Left cardiac atrium (tissue), 4 donors: Measurements from ENCODE around the gene FHAD1. TPM values are rescaled to one million over a fixed set of nuclear protein-coding genes. Genes with fewer than 3 reads are reported as not detected.

Source experiments
- ATAC-seq, 2 donors: fragments of 200-7000 bp; cut with Tn5 transposase; one replicate each; pipeline ENCODE4 v1.9.1; 2020; ENCODE audit warnings: mild to moderate bottlenecking in 2 of 2, moderate library complexity in 2 of 2
- DNase-seq: peaks from one replicate; pipeline ENCODE4 v3.0.0-alpha.2; 2020
- intact Hi-C, 2 donors: fragments of 100-400 bp; cut with DNase I; formaldehyde crosslinking; loops; one replicate each; pipeline versions ENCODE4 v1.14.1 to v1.15.1; 2022 to 2023
- total RNA-seq, 2 donors: library from RNA; stranded (reverse); fragmentation: NEBNext Ultra II Directional; extraction: Animal tissue kit (Norgen Biotek cat#: 25700); gene quantifications; one replicate each; pipeline ENCODE4 v1.2.1, GENCODE V29; 2021
- donor health status: DM: no; HTN: yes; CAD: no.
- donor health status: DM: no; HTN: yes; CAD: no; lungs with severe emphysema.
- donor health status: DM: yes; HTN: yes; CAD: no.
- donor health status: Dilated cardiomyopathy.

The FHAD1 gene
- total RNA-seq, 2 donors from 2014 or later = 0.47 TPM; not detected in 1

- intact Hi-C loops = no loop called here
Measured at GRCh38 chr1:15243275-15244043, 3.6 kb upstream of the FHAD1 start.

GRCh38 chr1:15244813-15245212, 2.2 kb upstream of the FHAD1 start:
- ATAC-seq (no peak), DNase-seq (no peak)
- intact Hi-C loops = no loop called here

More at GRCh38 chr1:15243275-15244043, 3.6 kb upstream of the FHAD1 start:
- ATAC-seq (peak in 1 of 2 donors; percentile 32), DNase-seq (no peak)

GRCh38 chr1:15245593-15246360, 1.2 kb upstream of the FHAD1 start:
- ATAC-seq (peak in 1 of 2 donors; percentile 48), DNase-seq (no peak)
- intact Hi-C loops = no loop called here

- intact Hi-C loops = no loop called here
- ATAC-seq (no peak), DNase-seq (no peak)
Measured at GRCh38 chr1:15248216-15248615, 1.2 kb downstream of the FHAD1 start.

- intact Hi-C loops = no loop called here
- DNase-seq (no peak), ATAC-seq (no peak)
Measured at GRCh38 chr1:15249081-15249480, 2.1 kb downstream of the FHAD1 start.

- DNase-seq = no peak
Measured at GRCh38 chr1:15251857-15252835, 5.1 kb downstream of the FHAD1 start.

GRCh38 chr1:15254559-15254958, 7.5 kb downstream of the FHAD1 start:
- no peak for ATAC-seq
- DNase-seq = no peak
- intact Hi-C loops = no loop called here

More at GRCh38 chr1:15251857-15252835, 5.1 kb downstream of the FHAD1 start:
- no peak for ATAC-seq
- intact Hi-C loops = no loop called here

- intact Hi-C loops = no loop called here
- ATAC-seq = no peak
- DNase-seq = no peak
Measured at GRCh38 chr1:15255582-15256149, 8.6 kb downstream of the FHAD1 start.

GRCh38 chr1:15256584-15256983, 9.6 kb downstream of the FHAD1 start:
- intact Hi-C loops = no loop called here
- no peak for ATAC-seq
- DNase-seq = no peak

GRCh38 chr1:15257309-15257708, 10.3 kb downstream of the FHAD1 start:
- ATAC-seq = no peak
- no peak for DNase-seq
- intact Hi-C loops = no loop called here

GRCh38 chr1:15258833-15259621, 12.0 kb downstream of the FHAD1 start:
- intact Hi-C loops = no loop called here
- ATAC-seq (peak; percentile 33 to 36), DNase-seq (no peak)

- intact Hi-C loops = no loop called here
- ATAC-seq = no peak
- no peak for DNase-seq
Measured at GRCh38 chr1:15259622-15260007, 12.6 kb downstream of the FHAD1 start.

GRCh38 chr1:15260418-15261154, 13.6 kb downstream of the FHAD1 start:
- intact Hi-C loops = no loop called here
- DNase-seq (no peak), ATAC-seq (peak in 1 of 2 donors; percentile 30)

- DNase-seq (peak; percentile 58), ATAC-seq (peak; percentile 50 to 84)
- intact Hi-C loops = no loop called here
Measured at GRCh38 chr1:15261155-15262002, 14.4 kb downstream of the FHAD1 start.

- DNase-seq (no peak), ATAC-seq (no peak)
- intact Hi-C loops = no loop called here
Measured at GRCh38 chr1:15262003-15262377, 15.0 kb downstream of the FHAD1 start.

GRCh38 chr1:15262706-15263105, 15.7 kb downstream of the FHAD1 start:
- ATAC-seq (no peak), DNase-seq (no peak)
- intact Hi-C loops = no loop called here

GRCh38 chr1:15264769-15265168, 17.7 kb downstream of the FHAD1 start:
- intact Hi-C loops = no loop called here
- no peak for DNase-seq
- ATAC-seq = no peak
